ENCODE measurements around the gene TAF3.

Gene TAF3

DNA sequence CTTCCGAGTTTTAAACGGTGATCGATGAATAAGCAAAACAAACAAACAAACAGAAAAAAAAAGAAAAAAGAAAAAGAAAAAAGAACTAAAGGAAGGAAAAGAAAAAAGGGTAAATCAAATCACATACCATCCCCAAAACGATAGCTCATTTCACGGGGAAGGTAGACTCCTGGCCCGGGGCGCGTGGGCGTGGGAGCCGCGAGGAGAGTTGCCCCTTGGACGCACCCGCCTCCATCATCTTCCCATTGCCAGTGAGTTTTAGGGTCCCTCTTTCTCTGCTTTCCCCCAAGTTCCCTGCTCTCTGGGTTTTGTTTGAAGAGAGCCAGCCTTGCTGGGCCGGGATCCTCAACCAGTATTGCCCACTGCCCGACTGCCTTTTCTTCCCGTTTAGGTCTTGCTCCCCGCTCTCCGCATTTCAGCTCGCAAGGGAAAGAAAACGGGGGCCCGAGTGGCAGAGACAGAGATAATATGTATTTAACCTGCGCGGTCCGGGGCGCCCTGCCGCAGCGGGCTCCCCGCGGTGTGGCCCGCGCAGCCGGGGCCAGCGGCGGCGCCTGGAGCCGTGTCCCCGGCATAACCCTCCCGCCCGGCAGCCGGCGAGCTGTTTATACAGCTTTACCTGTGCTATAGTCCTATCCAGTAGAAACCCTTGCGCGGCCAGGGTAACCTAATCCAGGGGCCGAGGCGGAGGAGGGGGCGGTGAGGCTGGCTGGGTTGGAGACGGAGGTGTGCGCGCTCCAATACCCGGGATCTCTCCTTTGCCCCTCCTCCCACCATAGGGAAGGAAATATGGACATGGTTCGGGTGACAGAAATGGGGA lies 230.9 kb downstream of the TAF3 start:
- no peak for DNase-seq

- no peak for DNase-seq
Measured at GRCh38 chr10:8049865-8050555, 231.7 kb downstream of the TAF3 start.

DNA sequence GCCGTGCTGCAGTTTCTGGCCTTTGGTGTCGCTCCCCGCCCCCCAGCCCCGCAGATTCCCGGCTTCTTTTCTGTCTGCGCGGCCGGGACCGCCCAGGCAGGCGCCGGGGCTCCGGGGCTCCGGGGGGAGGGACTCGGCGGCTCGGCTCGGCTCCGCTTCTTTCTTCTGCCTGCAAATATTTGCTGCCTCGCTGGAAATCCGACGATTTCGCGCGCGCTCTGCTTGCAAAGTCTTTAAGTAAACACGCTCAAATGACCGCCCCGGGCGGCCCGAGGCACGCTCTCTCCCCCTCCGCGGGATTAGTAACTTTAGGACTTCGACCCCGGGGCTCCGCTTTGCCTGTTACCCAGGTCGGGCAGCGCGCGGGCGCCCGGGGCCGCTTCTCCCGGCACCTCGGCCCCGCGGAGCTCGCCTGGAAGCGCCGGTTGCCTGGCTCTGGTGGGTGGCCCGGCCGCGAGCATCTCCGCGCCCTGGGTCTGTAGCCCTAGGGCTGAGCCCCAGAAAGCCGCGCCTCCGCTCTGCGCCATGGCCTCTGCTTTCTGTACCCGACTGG lies 232.3 kb downstream of the TAF3 start:
- DNase-seq, result no peak

DNA sequence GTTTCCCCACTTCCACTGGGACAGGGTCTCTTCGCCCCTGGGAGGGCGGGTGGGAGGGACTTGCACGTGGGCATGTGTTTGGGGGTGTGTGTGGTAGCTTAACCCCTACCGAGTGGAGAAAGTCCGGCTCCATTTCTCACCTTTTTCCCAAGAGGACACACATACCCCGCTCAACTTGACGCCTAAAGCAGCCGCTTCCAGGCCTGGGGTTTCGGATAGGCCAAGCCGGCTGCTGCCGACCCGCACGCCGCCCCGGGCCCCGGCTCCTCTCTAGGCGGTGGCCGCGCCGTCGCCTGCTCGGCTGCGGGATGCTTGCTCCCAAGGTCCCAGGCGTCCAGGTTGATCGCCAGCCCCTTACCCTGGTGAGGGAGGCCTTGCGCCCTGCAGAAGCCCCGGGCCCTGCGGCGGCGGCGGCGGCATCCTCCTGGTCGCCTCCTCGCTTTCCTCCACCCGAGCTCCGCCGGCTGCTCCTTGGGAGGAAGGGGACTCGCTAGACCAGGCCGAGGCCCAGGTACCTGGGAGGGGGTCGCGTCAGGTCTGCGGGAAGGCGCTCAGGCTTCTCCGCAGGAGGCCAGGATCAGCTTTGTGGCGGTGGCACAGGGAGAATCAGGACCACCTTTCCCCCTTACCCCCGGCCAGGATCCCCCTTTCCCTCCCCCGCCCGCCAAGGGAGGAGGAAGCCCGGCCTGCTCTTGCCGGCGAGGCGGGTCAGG lies 233.0 kb downstream of the TAF3 start:
- no peak for DNase-seq

DNA sequence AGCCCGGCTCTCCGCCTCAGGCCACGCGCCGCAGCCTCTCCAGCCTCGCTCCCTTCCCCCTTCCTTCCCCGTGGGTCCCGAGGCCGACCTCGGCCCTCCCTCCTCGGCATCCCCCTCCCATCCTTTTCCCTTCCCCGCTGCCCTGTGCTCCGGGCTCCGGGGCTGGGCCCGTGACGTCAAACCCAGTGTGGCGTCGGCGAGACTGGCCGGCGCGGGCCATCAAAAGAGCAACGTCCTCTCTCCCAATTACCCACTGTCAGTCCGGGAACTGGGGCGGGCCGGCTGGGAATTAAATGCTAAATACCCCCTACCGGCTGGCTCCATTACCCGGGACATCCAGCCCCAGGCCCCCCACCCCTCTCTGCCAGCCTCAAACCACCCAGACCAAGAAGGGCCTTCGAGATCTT lies 233.5 kb downstream of the TAF3 start:
- DNase-seq, result no peak

GRCh38 chr10:8052341-8052955 lies 234.1 kb downstream of the TAF3 start:
- no peak for DNase-seq

DNA sequence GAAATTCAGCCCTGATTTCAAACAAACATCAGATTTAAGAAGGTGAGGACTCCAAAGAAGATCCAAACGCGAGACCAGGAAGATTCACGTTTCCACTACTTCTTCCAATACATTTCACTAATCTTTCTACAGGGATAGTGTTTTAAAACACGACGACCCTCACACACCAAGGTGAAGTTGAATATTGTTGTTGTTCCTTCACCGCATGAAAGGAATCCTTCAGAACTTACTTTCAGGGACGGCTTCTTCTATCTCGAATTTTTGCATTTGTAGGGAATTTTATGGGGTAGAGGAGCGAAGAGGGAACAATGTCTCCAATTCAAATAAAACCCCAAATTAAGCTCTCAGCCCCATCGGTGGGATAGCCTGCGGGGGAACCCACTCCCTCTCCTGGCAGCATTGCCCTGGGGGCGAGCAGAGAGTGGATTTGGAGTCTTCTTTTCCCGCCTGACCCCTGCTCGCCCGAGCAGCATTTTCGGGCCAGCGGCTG lies 234.7 kb downstream of the TAF3 start:
- no peak for DNase-seq

DNA sequence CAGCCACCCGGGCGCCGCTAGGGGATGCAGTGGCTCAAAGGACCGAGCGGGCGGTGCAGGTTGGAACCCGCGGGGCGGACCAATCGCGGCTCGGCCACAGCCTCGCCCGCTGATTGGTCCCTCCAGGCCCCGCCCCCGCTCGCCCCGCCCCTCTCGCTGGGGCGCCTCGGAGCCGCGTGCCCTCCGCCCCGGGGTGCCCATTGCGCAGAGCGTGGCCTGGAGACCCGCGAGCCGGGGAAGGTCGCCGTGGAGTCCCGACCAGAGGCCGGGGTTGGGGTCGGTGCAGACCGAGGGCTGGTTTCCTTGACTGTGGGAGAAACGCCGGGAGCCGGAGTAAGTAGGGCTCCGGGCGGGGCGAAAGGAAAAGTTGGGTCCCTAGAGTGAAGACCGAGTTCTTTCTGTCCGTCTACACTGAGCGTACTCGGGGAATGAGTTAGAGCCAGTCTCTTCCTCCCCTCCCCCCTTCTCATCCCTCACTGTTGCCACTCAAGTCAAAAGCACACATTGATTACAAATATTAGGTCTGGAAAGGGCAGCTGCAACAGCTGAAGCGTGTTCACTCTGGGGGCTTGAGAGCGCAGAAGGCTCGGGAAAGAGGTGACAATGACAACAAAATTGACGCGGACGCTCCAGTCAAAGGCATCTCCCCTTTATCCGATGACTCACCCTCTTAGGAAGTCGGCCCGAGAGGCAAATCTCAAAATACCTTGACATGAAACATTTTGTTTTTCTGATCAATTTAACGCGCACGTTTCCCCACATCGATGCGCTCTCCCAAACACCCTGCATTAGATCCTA lies 235.3 kb downstream of the TAF3 start:
- no peak for DNase-seq

GRCh38 chr10:8054244-8054493 lies 235.9 kb downstream of the TAF3 start:
- no peak for DNase-seq

- no peak for DNase-seq
Measured at GRCh38 chr10:8054494-8055407, 236.4 kb downstream of the TAF3 start, which contains the start of gene GATA3. TSS of gene GATA3 (plus strand) at chr10:8054688. CDS start at chr10:8055656, 968 bp downstream.

GRCh38 chr10:8055420-8056349 lies 237.4 kb downstream of the TAF3 start:
- DNase-seq, result no peak

DNA sequence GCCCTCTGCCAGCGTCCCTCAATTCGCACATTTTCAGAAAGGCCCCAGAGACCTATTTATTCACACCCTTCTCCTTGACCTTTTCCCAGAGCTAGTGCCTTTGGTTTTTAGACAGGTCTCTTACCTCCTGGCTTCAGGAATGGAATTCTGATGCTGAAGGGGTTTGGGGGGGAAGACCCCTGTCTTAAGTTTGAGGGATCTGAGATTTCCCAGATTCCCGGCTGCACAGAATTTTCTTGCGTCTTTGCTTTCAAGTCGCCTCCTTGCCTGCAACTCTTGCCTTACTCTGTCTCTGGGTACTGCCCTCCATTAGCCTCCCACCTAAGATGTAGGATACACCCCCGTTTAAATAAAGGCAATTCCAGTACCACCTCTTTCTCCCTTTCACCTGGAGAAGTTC lies 238.1 kb downstream of the TAF3 start:
- DNase-seq, result no peak

DNA sequence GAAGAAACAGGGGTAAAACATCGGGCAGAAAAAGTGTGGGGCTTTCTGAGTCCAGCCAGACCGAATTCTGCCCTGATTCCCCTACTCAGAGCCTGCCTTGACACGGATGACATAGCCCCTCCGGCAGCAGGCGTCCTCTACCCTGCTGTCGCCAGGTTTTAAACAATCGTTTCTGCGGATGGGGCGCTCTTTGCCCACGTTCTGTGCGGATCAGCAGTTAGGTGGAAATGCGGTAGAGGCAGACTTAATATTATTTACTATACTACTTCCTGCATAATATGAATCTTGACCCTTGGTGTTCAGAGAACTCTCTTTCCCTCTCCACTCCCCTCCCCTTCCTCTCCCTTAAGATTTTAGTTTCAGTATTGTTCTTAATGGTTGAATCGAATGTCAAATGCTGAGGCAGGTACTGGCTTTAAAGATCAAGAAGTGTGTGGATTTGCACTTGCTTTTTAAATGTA lies 238.6 kb downstream of the TAF3 start:
- DNase-seq, result no peak

DNA sequence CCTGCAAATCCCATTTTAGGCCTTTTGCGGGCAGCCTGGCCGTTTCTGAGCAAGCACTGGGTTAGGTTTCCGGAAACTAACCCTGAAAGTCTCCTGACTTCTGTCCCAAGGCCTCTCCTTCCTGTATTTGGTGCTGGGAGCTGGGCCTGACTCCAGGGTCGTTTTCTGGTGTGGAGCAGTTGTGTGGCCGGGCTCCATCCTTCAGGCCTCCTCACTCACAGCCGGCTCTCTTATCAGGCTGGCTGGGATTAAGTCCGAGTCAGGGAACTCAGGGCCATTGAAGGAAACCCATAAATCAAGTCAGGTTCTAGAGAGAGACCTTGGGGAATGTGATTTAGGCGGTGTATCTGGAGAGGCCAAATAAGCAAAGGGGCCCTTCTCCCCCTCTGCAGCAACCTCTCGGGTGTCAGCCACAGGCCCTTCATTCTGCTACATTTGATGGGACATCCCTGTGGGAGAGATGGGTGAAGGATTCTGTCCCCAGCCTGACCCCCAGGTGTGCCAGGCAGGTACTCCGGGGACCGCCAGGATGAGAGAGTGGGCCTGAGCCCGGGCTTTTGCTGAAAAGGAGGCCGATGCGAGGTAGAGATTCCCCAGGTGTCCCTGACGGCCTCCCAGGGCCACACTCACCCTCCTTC lies 239.4 kb downstream of the TAF3 start:
- no peak for DNase-seq

DNA sequence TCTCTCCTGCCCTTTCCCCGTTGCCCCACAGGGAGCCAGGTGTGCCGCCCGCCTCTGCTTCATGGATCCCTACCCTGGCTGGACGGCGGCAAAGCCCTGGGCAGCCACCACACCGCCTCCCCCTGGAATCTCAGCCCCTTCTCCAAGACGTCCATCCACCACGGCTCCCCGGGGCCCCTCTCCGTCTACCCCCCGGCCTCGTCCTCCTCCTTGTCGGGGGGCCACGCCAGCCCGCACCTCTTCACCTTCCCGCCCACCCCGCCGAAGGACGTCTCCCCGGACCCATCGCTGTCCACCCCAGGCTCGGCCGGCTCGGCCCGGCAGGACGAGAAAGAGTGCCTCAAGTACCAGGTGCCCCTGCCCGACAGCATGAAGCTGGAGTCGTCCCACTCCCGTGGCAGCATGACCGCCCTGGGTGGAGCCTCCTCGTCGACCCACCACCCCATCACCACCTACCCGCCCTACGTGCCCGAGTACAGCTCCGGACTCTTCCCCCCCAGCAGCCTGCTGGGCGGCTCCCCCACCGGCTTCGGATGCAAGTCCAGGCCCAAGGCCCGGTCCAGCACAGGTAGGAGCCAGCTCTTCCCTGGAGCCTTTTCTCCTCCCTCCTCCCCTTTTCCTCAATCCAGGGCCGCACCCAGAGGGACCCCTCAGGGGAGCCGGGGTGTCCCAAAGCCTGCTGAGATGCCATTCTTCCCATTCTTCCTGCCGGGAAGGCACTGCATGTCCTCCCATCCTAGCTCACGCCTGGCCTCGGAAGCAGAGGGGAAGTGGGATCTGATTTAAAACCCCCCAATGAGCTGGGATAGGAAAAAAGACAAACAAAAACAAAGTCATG lies 240.2 kb downstream of the TAF3 start:
- DNase-seq, result no peak

DNA sequence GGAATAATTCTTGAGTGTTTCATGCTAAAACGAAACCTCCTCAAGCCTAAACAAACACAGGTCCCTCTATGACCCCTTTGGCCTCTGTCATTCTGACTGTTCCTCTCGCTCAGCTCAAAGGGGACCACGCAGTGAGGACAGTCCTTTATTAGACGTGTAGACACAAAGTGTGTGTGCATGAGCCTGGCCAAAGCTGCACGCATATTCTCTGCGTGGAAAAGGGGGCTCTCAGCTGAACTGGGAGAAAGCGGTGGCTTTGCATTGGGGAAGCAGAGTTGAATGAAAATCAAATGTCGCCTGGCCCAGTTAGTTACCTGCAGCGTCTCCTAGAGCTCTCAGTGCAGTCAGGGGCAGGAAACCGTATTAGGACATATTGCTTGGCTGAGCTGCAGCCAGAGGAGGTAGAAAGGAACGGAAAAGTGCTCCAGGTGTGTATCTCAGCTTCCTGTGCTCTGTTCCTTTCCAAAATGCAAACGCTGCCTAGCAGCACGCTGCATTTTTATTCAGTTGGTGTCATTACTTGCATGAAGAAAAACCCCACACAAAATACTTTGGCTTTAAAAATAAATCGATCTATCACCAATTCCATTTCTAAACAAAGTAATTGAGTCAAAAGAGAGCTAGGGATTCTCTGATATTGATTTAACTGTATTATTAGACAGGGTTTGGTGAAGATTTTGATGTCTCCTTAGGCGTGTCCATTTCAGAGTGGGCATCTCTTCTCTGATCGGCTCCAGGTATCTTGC lies 241.1 kb downstream of the TAF3 start:
- DNase-seq, result no peak

DNA sequence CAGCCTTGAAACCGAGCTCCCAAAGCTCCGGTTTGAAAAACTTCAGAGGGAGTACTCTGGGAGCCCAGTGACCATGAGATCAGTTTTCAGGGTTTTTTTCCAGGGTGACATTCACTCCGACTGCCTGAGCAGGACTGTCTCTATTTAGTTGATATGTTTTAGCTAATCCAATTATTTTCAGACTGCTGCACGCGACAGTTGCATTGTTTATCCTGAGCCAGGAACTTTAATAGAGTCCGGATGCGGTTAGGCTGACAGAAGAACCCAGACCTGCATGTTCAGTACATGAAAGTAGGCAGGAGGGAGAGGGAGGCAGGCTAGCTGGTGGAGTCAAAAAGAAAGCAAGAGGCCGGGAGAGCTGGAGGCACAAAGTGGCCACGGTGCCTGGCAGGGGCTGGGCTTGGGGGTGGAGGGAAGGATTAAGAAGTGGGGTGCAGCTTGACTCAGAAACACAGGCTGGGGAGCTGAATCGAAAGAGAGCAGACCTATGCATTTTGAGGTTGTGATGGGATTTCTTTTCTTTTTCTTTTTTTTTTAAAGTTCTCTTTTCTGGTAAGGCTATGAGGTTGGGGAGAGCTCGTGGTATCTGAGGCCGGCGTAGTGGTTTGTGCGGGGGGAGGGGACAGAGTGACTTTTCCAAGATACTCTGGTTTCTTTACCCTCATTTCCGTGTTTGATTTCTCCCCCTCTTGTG lies 241.9 kb downstream of the TAF3 start:
- no peak for DNase-seq
